ENCODE measurements around the gene WDR5. TPM values are rescaled to one million over a fixed set of nuclear protein-coding genes. Genes with fewer than 3 reads are reported as not detected.

Gene WDR5
- total RNA-seq, 1 experiment from 2014 or later, result 76.4 TPM

DNA sequence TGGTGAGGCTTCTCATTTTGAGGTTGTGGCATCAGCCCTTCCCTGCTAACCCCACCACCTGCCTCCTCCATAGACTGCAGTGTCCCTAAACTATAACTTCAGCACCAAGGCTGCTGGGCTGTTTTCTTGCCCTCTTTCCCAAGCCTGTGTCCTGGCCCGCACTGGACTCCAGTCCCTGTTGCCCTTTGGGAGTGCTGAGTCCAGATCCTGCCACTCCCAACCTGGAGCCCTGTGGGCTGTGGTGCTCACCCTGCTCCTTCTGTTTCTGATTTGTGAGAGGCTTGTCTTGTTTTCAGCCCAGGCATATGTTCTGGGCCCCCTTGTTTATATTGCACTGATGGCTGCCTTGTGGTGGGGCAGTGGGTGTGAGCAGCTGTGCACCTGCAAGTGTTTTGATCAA is 68.2 kb downstream of the WDR5 start:
- BruUV-seq (replicated peaks), result no TSS peak

DNA sequence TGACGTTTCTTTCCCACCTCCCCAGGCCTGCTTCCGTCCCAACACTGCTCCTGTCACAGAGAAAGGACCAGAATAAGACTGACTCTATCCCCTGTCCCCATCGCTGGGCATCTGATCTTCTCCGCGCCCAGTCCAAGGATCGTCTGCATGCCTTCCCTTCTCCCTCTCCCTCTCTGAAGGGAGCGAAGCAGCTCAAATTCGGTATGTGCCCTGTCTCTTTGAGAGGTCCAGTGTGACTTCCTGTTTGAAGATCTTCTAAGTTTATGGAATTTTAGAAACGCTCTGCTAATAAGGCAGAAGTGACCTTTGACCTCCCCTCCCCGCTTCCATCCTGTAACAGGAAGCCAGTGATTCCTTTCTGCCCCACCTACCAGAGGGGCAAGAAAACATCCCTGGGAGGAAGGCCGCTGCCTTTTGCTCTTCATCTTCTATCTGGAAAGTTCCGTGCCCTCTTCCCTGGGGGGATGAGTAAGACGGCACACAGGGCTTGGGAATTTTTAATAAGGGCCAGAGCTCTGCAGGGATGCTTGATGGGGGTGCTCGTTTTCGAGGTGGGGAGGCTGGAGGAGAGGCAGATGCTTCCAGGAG is 69.2 kb downstream of the WDR5 start:
- no peak for TF ChIP-seq EZH2 (IDR thresholded peaks at IDR 0.05; ENCODE audit: borderline replicate concordance, low read depth, low read length, poor library complexity, severe bottlenecking)
- TF ChIP-seq, protein P1, sequence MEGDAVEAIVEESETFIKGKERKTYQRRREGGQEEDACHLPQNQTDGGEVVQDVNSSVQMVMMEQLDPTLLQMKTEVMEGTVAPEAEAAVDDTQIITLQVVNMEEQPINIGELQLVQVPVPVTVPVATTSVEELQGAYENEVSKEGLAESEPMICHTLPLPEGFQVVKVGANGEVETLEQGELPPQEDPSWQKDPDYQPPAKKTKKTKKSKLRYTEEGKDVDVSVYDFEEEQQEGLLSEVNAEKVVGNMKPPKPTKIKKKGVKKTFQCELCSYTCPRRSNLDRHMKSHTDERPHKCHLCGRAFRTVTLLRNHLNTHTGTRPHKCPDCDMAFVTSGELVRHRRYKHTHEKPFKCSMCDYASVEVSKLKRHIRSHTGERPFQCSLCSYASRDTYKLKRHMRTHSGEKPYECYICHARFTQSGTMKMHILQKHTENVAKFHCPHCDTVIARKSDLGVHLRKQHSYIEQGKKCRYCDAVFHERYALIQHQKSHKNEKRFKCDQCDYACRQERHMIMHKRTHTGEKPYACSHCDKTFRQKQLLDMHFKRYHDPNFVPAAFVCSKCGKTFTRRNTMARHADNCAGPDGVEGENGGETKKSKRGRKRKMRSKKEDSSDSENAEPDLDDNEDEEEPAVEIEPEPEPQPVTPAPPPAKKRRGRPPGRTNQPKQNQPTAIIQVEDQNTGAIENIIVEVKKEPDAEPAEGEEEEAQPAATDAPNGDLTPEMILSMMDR (conservative IDR thresholded peaks at IDR 0.05; ENCODE audit: low read depth, low read length), result no peak
- no peak overlapping the region for H3K4me3 ChIP-seq (ENCODE audit: low read depth, low read length, poor library complexity, severe bottlenecking)
- intact Hi-C loops (cut with micrococcal nuclease; ENCODE audit: unreplicated experiment), result no loop called here
- DNase-seq (ENCODE audit: low spot score), result peak; percentile 25
- H3K27ac ChIP-seq (ENCODE audit: low read depth, low read length, poor library complexity, severe bottlenecking), result no peak overlapping the region
- POLR2A ChIA-PET (ENCODE audit: low non-redundant PET), result no interaction called here
- peaks cover 15% of the 10 kb centered on the region for H3K4me1 ChIP-seq (ENCODE audit: insufficient read depth, low read length, poor library complexity, severe bottlenecking)
- CTCF ChIA-PET, result no interaction called here
- no peaks in the 10 kb centered on the region for H3K36me3 ChIP-seq (ENCODE audit: insufficient read depth, low read length, poor library complexity, severe bottlenecking)
- H3K27me3 ChIP-seq (replicated peaks; ENCODE audit: insufficient read depth, low read depth, low read length, poor library complexity), result no peaks in the 10 kb centered on the region
- no peaks in the 10 kb centered on the region for H3K9me3 ChIP-seq (ENCODE audit: low read depth, low read length, poor library complexity, severe bottlenecking)
- no TSS peak for BruUV-seq (replicated peaks)

More for the DNA sequence above, 68.2 kb downstream of the WDR5 start:
- no peaks in the 10 kb centered on the region for H3K36me3 ChIP-seq (ENCODE audit: insufficient read depth, low read length, poor library complexity, severe bottlenecking)
- H3K4me3 ChIP-seq (ENCODE audit: low read depth, low read length, poor library complexity, severe bottlenecking), result no peak overlapping the region
- H3K27me3 ChIP-seq (replicated peaks; ENCODE audit: insufficient read depth, low read depth, low read length, poor library complexity), result no peaks in the 10 kb centered on the region
- ChIA-PET CTCF (no interaction called here), POLR2A (ENCODE audit: low non-redundant PET) (no interaction called here)
- no peaks in the 10 kb centered on the region for H3K9me3 ChIP-seq (ENCODE audit: low read depth, low read length, poor library complexity, severe bottlenecking)
- no peak for DNase-seq (ENCODE audit: low spot score)
- no peak for TF ChIP-seq EZH2 (IDR thresholded peaks at IDR 0.05; ENCODE audit: borderline replicate concordance, low read depth, low read length, poor library complexity, severe bottlenecking)
- TF ChIP-seq, protein P1 (conservative IDR thresholded peaks at IDR 0.05; ENCODE audit: low read depth, low read length), result no peak
- peaks cover 15% of the 10 kb centered on the region for H3K4me1 ChIP-seq (ENCODE audit: insufficient read depth, low read length, poor library complexity, severe bottlenecking)
- no peak overlapping the region for H3K27ac ChIP-seq (ENCODE audit: low read depth, low read length, poor library complexity, severe bottlenecking)
- intact Hi-C loops (cut with micrococcal nuclease; ENCODE audit: unreplicated experiment), result no loop called here

DNA sequence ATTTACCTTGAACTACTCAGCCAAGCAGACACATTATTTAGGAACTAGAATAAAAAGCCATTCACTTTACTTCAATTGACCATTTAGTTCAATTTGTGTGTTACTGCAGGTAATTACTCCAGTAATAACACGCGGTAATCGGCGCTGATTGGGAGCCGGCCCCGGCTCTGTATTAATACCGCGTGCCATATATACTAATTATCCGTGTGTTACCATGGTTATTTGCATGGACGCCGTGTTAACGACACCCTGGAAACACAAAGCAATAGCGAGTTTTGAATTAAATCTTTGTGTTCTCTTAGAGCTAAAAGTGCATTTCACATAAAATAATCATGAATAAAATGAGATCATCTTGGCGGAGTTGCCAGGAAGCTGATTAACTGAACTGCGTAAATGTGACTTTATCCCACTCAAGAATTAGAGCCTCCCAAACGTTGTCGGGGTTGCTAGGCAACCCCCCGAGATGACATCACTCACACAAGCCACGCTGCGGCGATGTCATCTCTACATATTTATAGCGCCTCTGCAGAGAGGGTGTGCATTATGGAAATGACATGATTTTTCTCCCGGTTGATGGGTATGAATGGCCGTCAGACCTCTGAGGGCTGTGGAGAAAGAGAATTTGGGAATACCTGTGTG is 69.9 kb downstream of the WDR5 start:
- H3K27me3 ChIP-seq (replicated peaks; ENCODE audit: insufficient read depth, low read depth, low read length, poor library complexity), result no peaks in the 10 kb centered on the region
- H3K9me3 ChIP-seq (ENCODE audit: low read depth, low read length, poor library complexity, severe bottlenecking), result no peaks in the 10 kb centered on the region
- BruUV-seq (replicated peaks), result no TSS peak
- no peak overlapping the region for H3K4me3 ChIP-seq (ENCODE audit: low read depth, low read length, poor library complexity, severe bottlenecking)
- ChIA-PET POLR2A (ENCODE audit: low non-redundant PET) (no interaction called here), CTCF (interaction anchor here (0.9 kb wide), 1 partner anchor 35 kb away, joined by 3 read pairs; no protein-coding TSS in a partner anchor)
- no peaks in the 10 kb centered on the region for H3K36me3 ChIP-seq (ENCODE audit: insufficient read depth, low read length, poor library complexity, severe bottlenecking)
- intact Hi-C loops (cut with micrococcal nuclease; ENCODE audit: unreplicated experiment), result no loop called here
- peak; percentile 89 for DNase-seq (ENCODE audit: low spot score)
- H3K27ac ChIP-seq (ENCODE audit: low read depth, low read length, poor library complexity, severe bottlenecking), result no peak overlapping the region
- TF ChIP-seq, protein P1 (conservative IDR thresholded peaks at IDR 0.05; ENCODE audit: low read depth, low read length), result no peak
- TF ChIP-seq EZH2 (IDR thresholded peaks at IDR 0.05; ENCODE audit: borderline replicate concordance, low read depth, low read length, poor library complexity, severe bottlenecking), result no peak
- H3K4me1 ChIP-seq (ENCODE audit: insufficient read depth, low read length, poor library complexity, severe bottlenecking), result peaks cover 15% of the 10 kb centered on the region

Data from A673 (cell line).